GM12878 (cell line): ENCODE data around the gene SPHK1. TPM values are rescaled to one million over a fixed set of nuclear protein-coding genes. Genes with fewer than 3 reads are reported as not detected.

Experiments
- ESRRA ChIP-seq: IDR thresholded peaks from 2 replicates; pipeline ENCODE4 v1.6.1; 2012; ENCODE audit warnings: mild to moderate bottlenecking, low read length, improper control_type of control experiment
- ETV6 ChIP-seq, 2 experiments: fragments of 450-650 bp in 1 of 2; IDR thresholded peaks in 1 of 2; conservative IDR thresholded peaks in 1 of 2; 2 replicates each; pipeline ENCODE4 v1.6.1; 2014; ENCODE audit warnings: antibody characterized with exemption in 1 of 2, borderline replicate concordance in 1 of 2, low read depth in 1 of 2, mild to moderate bottlenecking in 1 of 2, moderate library complexity in 1 of 2
- PAX5 ChIP-seq: IDR thresholded peaks from 2 replicates; pipeline ENCODE4 v1.6.1; 2011; ENCODE audit warnings: low read depth, low read length, borderline replicate concordance
- POLR2AphosphoS5 ChIP-seq: IDR thresholded peaks from 2 replicates; pipeline ENCODE4 v1.6.1; 2011; ENCODE audit warnings: mild to moderate bottlenecking, low read length, inconsistent platforms
- RBBP5 ChIP-seq: fragments of 200-600 bp; sonication (generic); conservative IDR thresholded peaks from 2 replicates; pipeline ENCODE4 v1.6.1; 2016
- TBL1XR1 ChIP-seq: IDR thresholded peaks from 2 replicates; pipeline ENCODE4 v1.6.1; 2012; ENCODE audit warnings: low read depth, low read length, improper control_type of control experiment
- polyA plus RNA-seq, 11 experiments: library from polyadenylated mRNA; depleted of rRNA in 4 of 11; unstranded in 6 of 11; stranded (reverse) in 5 of 11; fragments of >200 nt; fragmentation: Nextera tagmentation in 4 of 11; fragmentation: Illumina TruSeq in 1 of 11; extraction: Ambion mirVana in 4 of 11; extraction: Trizol in 1 of 11; gene quantifications; 1 replicate in 1 of 11; 2 replicates in 10 of 11; pipeline versions ENCODE4 v1.2.1 to v1.2.3, GENCODE V29; 2011 to 2016; ENCODE audit warnings: inconsistent platforms in 2 of 11, missing spikeins in 2 of 11, low read depth in 1 of 11
- total RNA-seq, 4 experiments: library from RNA; depleted of rRNA in 3 of 4; stranded (reverse); fragments of >200 nt in 3 of 4; fragmentation: Illumina TruSeq in 1 of 4; extraction: Trizol in 1 of 4; gene quantifications; 2 replicates each; pipeline versions ENCODE4 v1.2.1 to v1.2.3, GENCODE V29; 2013 to 2021
- TF ChIP-seq, protein P1 (sequence below): fragments of 450-650 bp; IDR thresholded peaks from 2 replicates; pipeline ENCODE4 v1.6.1; 2017; ENCODE audit warnings: antibody characterized with exemption, mild to moderate bottlenecking, moderate library complexity
- TF ChIP-seq, protein P2 (sequence below): fragments of 450-650 bp; IDR thresholded peaks from 2 replicates; pipeline ENCODE4 v1.6.1; 2018; ENCODE audit warnings: mild to moderate bottlenecking, low read depth, moderate library complexity; ENCODE audit not compliant: partially characterized antibody
- TF ChIP-seq, protein P3 (sequence below): fragments of 450-650 bp; IDR thresholded peaks from 2 replicates; pipeline ENCODE4 v1.6.1; 2017; ENCODE audit warnings: mild to moderate bottlenecking, moderate library complexity
- TF ChIP-seq, protein P4 (sequence below): IDR thresholded peaks from 2 replicates; pipeline ENCODE4 v1.6.1; 2012; ENCODE audit warnings: mild to moderate bottlenecking, low read depth, low read length
- TF ChIP-seq, protein P5 (sequence below): IDR thresholded peaks from 2 replicates; pipeline ENCODE4 v1.6.1; 2011; ENCODE audit warnings: low read depth, low read length, improper control_type of control experiment, borderline replicate concordance
- TF ChIP-seq, protein P6 (sequence below): IDR thresholded peaks from 2 replicates; pipeline ENCODE4 v1.6.1; 2011; ENCODE audit warnings: low read depth, mild to moderate bottlenecking, low read length, moderate library complexity, borderline replicate concordance; ENCODE audit errors: extremely low read depth

The SPHK1 gene
- total and polyA plus RNA-seq, 10 of the 15 experiments (the other 5 are each of a cell fraction or from before 2014, with no cell fraction given), result 0.09 to 1.1 (median 0.36) TPM; not detected in 2

DNA sequence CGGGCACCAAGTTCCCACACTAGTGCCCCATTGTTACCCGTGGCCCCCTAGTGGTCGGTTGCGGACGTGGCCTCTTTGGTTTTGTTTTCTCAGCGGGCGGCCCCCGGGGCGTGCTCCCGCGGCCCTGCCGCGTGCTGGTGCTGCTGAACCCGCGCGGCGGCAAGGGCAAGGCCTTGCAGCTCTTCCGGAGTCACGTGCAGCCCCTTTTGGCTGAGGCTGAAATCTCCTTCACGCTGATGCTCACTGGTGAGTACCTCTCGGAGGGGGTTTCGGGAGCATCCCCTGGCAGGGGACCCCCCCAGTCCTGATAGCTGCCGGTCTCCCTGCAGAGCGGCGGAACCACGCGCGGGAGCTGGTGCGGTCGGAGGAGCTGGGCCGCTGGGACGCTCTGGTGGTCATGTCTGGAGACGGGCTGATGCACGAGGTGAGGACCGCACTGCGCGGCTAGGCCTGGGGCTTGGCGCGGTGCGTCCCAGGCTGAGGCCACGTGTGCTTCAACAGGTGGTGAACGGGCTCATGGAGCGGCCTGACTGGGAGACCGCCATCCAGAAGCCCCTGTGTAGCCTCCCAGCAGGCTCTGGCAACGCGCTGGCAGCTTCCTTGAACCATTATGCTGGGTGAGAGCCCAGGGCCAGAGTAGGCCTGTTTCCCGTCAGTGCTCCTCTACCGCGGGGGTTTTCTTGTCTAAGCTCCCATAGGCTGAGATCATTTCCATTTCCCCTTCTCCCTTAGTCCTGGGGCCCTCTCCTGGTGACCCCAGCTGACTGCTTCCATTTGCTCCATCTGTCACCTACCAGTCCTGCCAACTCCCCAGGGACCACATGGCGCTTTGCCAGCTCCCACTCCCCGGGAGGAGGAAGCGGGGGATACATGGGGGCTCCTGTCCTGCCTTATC, 1.7 kb downstream of the SPHK1 start (continued):
- TF ChIP-seq, protein P1, sequence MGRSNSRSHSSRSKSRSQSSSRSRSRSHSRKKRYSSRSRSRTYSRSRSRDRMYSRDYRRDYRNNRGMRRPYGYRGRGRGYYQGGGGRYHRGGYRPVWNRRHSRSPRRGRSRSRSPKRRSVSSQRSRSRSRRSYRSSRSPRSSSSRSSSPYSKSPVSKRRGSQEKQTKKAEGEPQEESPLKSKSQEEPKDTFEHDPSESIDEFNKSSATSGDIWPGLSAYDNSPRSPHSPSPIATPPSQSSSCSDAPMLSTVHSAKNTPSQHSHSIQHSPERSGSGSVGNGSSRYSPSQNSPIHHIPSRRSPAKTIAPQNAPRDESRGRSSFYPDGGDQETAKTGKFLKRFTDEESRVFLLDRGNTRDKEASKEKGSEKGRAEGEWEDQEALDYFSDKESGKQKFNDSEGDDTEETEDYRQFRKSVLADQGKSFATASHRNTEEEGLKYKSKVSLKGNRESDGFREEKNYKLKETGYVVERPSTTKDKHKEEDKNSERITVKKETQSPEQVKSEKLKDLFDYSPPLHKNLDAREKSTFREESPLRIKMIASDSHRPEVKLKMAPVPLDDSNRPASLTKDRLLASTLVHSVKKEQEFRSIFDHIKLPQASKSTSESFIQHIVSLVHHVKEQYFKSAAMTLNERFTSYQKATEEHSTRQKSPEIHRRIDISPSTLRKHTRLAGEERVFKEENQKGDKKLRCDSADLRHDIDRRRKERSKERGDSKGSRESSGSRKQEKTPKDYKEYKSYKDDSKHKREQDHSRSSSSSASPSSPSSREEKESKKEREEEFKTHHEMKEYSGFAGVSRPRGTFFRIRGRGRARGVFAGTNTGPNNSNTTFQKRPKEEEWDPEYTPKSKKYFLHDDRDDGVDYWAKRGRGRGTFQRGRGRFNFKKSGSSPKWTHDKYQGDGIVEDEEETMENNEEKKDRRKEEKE, result no peak
- TF ChIP-seq, protein P2, sequence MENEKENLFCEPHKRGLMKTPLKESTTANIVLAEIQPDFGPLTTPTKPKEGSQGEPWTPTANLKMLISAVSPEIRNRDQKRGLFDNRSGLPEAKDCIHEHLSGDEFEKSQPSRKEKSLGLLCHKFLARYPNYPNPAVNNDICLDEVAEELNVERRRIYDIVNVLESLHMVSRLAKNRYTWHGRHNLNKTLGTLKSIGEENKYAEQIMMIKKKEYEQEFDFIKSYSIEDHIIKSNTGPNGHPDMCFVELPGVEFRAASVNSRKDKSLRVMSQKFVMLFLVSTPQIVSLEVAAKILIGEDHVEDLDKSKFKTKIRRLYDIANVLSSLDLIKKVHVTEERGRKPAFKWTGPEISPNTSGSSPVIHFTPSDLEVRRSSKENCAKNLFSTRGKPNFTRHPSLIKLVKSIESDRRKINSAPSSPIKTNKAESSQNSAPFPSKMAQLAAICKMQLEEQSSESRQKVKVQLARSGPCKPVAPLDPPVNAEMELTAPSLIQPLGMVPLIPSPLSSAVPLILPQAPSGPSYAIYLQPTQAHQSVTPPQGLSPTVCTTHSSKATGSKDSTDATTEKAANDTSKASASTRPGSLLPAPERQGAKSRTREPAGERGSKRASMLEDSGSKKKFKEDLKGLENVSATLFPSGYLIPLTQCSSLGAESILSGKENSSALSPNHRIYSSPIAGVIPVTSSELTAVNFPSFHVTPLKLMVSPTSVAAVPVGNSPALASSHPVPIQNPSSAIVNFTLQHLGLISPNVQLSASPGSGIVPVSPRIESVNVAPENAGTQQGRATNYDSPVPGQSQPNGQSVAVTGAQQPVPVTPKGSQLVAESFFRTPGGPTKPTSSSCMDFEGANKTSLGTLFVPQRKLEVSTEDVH, result no peak
- no peak for TF ChIP-seq POLR2AphosphoS5
- TF ChIP-seq, protein P3, sequence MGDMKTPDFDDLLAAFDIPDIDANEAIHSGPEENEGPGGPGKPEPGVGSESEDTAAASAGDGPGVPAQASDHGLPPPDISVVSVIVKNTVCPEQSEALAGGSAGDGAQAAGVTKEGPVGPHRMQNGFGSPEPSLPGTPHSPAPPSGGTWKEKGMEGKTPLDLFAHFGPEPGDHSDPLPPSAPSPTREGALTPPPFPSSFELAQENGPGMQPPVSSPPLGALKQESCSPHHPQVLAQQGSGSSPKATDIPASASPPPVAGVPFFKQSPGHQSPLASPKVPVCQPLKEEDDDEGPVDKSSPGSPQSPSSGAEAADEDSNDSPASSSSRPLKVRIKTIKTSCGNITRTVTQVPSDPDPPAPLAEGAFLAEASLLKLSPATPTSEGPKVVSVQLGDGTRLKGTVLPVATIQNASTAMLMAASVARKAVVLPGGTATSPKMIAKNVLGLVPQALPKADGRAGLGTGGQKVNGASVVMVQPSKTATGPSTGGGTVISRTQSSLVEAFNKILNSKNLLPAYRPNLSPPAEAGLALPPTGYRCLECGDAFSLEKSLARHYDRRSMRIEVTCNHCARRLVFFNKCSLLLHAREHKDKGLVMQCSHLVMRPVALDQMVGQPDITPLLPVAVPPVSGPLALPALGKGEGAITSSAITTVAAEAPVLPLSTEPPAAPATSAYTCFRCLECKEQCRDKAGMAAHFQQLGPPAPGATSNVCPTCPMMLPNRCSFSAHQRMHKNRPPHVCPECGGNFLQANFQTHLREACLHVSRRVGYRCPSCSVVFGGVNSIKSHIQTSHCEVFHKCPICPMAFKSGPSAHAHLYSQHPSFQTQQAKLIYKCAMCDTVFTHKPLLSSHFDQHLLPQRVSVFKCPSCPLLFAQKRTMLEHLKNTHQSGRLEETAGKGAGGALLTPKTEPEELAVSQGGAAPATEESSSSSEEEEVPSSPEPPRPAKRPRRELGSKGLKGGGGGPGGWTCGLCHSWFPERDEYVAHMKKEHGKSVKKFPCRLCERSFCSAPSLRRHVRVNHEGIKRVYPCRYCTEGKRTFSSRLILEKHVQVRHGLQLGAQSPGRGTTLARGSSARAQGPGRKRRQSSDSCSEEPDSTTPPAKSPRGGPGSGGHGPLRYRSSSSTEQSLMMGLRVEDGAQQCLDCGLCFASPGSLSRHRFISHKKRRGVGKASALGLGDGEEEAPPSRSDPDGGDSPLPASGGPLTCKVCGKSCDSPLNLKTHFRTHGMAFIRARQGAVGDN, result peak; percentile 62
- TF ChIP-seq, protein P4, sequence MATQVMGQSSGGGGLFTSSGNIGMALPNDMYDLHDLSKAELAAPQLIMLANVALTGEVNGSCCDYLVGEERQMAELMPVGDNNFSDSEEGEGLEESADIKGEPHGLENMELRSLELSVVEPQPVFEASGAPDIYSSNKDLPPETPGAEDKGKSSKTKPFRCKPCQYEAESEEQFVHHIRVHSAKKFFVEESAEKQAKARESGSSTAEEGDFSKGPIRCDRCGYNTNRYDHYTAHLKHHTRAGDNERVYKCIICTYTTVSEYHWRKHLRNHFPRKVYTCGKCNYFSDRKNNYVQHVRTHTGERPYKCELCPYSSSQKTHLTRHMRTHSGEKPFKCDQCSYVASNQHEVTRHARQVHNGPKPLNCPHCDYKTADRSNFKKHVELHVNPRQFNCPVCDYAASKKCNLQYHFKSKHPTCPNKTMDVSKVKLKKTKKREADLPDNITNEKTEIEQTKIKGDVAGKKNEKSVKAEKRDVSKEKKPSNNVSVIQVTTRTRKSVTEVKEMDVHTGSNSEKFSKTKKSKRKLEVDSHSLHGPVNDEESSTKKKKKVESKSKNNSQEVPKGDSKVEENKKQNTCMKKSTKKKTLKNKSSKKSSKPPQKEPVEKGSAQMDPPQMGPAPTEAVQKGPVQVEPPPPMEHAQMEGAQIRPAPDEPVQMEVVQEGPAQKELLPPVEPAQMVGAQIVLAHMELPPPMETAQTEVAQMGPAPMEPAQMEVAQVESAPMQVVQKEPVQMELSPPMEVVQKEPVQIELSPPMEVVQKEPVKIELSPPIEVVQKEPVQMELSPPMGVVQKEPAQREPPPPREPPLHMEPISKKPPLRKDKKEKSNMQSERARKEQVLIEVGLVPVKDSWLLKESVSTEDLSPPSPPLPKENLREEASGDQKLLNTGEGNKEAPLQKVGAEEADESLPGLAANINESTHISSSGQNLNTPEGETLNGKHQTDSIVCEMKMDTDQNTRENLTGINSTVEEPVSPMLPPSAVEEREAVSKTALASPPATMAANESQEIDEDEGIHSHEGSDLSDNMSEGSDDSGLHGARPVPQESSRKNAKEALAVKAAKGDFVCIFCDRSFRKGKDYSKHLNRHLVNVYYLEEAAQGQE, result no peak
- no peak for TF ChIP-seq PAX5
- no peak for TF ChIP-seq ESRRA
- TF ChIP-seq, protein P5, sequence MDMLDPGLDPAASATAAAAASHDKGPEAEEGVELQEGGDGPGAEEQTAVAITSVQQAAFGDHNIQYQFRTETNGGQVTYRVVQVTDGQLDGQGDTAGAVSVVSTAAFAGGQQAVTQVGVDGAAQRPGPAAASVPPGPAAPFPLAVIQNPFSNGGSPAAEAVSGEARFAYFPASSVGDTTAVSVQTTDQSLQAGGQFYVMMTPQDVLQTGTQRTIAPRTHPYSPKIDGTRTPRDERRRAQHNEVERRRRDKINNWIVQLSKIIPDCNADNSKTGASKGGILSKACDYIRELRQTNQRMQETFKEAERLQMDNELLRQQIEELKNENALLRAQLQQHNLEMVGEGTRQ, result no peak; the same call in 1 of the 2 replicates
- TF ChIP-seq TBL1XR1, result no peak
- no peak for TF ChIP-seq ETV6 (conservative IDR thresholded peaks at IDR 0.05 in 1 of 2, IDR thresholded peaks at IDR 0.05 in 1 of 2; ENCODE audit: borderline replicate concordance in 1 of 2, low read depth in 1 of 2)
- TF ChIP-seq, protein P6, sequence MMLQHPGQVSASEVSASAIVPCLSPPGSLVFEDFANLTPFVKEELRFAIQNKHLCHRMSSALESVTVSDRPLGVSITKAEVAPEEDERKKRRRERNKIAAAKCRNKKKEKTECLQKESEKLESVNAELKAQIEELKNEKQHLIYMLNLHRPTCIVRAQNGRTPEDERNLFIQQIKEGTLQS, result no peak
- TF ChIP-seq RBBP5, result no peak
